ENCODE results near the gene GNAT3. TPM values are rescaled to one million over a fixed set of nuclear protein-coding genes. Genes with fewer than 3 reads are reported as not detected.

GNAT3 gene
- total RNA-seq, 1 donor from 2014 or later, result 0.70 TPM

DNA sequence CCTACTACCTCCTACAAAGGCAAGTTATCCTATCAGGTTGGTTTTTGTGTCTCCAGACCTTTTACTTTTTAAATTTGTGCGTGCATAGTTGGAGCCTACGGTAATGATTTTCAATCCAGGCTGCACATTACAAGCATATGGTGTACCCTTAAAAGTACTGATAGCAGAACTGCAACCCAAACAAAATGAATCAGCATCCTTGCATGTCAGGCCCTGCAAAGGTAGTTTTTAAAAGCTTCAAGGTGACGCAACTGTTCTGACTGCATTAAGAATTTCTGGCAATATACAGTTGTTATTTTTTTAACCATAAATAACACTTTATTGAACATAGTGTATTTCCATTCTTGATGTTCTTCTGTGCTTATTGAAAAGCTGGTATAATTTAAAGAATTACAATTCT lies 28.9 kb downstream of the GNAT3 start:
- TF ChIP-seq, protein P1, sequence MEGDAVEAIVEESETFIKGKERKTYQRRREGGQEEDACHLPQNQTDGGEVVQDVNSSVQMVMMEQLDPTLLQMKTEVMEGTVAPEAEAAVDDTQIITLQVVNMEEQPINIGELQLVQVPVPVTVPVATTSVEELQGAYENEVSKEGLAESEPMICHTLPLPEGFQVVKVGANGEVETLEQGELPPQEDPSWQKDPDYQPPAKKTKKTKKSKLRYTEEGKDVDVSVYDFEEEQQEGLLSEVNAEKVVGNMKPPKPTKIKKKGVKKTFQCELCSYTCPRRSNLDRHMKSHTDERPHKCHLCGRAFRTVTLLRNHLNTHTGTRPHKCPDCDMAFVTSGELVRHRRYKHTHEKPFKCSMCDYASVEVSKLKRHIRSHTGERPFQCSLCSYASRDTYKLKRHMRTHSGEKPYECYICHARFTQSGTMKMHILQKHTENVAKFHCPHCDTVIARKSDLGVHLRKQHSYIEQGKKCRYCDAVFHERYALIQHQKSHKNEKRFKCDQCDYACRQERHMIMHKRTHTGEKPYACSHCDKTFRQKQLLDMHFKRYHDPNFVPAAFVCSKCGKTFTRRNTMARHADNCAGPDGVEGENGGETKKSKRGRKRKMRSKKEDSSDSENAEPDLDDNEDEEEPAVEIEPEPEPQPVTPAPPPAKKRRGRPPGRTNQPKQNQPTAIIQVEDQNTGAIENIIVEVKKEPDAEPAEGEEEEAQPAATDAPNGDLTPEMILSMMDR (conservative IDR thresholded peaks at IDR 0.05), result no peak
- Mint-ChIP-seq H3K36me3 (no peaks in the 10 kb centered on the region), H3K9me3 (no peaks in the 10 kb centered on the region), H3K4me1 (ENCODE audit: unreplicated experiment) (peaks cover 5% of the 10 kb centered on the region), H3K4me3 (no peak overlapping the region), H3K27ac (no peak overlapping the region), H3K27me3 (no peaks in the 10 kb centered on the region)
- no peak for DNase-seq (ENCODE audit: extremely low spot score, unreplicated experiment)

GRCh38 chr7:80481196-80481884 lies 30.5 kb downstream of the GNAT3 start:
- H3K27ac Mint-ChIP-seq, result peak overlapping the region; percentile 84
- peak overlapping the region; percentile 77 for H3K4me3 Mint-ChIP-seq
- H3K36me3 Mint-ChIP-seq, result no peaks in the 10 kb centered on the region
- DNase-seq (ENCODE audit: extremely low spot score, unreplicated experiment), result no peak
- H3K27me3 Mint-ChIP-seq, result no peaks in the 10 kb centered on the region
- H3K4me1 Mint-ChIP-seq (ENCODE audit: unreplicated experiment), result peaks cover 5% of the 10 kb centered on the region
- H3K9me3 Mint-ChIP-seq, result no peaks in the 10 kb centered on the region
- TF ChIP-seq, protein P1 (conservative IDR thresholded peaks at IDR 0.05), result no peak

DNA sequence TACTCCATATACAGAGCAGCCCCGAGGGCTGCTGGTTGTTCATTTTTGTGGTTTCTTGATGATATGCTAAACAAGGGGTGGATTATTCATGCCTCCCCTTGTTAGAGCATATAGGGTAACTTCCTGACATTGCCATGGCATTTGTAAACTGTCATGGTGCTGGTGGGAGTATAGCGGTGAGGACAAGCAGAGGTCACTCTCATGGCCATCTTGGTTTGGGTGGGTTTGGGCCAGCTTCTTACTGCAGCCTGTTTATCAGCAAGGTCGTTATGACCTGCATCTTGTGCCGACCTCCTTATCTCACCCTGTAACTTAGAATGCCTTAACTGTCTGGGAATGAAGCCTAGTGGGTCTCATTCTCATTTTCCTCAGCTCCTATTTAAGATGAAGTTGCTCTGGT lies 31.3 kb downstream of the GNAT3 start:
- no peak for DNase-seq (ENCODE audit: extremely low spot score, unreplicated experiment)
- H3K4me3 Mint-ChIP-seq, result no peak overlapping the region
- TF ChIP-seq, protein P1 (conservative IDR thresholded peaks at IDR 0.05), result no peak
- H3K4me1 Mint-ChIP-seq (ENCODE audit: unreplicated experiment), result peaks cover 5% of the 10 kb centered on the region
- no peaks in the 10 kb centered on the region for H3K9me3 Mint-ChIP-seq
- H3K36me3 Mint-ChIP-seq, result no peaks in the 10 kb centered on the region
- H3K27ac Mint-ChIP-seq, result peak overlapping the region; percentile 84
- no peaks in the 10 kb centered on the region for H3K27me3 Mint-ChIP-seq

DNA sequence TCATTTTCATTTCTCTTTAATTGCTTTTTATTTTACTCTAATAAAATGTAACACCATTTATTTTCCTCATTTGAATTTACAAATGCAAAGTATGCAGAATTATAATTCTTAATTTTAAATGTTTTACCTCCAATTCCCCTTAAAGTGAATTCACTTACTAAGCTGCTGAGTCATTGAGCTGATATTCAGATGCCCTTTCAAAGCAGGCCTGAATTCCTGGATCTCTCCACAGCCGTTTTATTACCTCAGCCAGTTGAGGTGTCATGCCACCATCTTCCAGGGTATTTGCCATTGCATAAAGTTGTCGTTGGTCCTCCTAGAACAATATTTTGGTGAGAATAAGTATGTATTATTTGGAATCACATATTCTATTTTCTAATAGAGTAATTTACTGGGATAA lies 33.2 kb downstream of the GNAT3 start:
- TF ChIP-seq, protein P1 (conservative IDR thresholded peaks at IDR 0.05), result no peak
- H3K4me3 Mint-ChIP-seq, result no peak overlapping the region
- no peaks in the 10 kb centered on the region for H3K36me3 Mint-ChIP-seq
- no peaks in the 10 kb centered on the region for H3K27me3 Mint-ChIP-seq
- H3K27ac Mint-ChIP-seq, result no peak overlapping the region
- H3K4me1 Mint-ChIP-seq (ENCODE audit: unreplicated experiment), result peaks cover 5% of the 10 kb centered on the region
- no peak for DNase-seq (ENCODE audit: extremely low spot score, unreplicated experiment)
- H3K9me3 Mint-ChIP-seq, result no peaks in the 10 kb centered on the region

DNA sequence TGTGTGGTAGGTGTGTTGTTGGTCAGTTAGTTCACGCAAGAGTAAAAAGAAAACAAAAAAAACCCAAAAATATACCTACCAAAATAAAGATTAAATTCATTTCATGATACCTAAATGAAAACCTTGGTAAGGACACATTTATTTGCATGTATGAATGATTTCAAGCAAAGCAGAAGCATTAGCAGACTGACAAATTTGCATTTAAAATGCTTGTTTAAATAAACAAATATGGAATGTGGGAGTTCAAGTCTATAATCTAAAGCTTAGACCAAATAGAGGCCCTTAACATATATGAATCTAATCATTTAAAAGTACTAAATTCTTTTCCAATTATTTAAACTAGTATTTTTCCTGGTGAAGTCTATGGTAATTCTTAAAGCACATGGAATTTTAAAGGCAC lies 35.8 kb downstream of the GNAT3 start:
- TF ChIP-seq, protein P1 (conservative IDR thresholded peaks at IDR 0.05), result no peak
- DNase-seq (ENCODE audit: extremely low spot score, unreplicated experiment), result no peak
- H3K27ac Mint-ChIP-seq, result no peak overlapping the region
- H3K27me3 Mint-ChIP-seq, result no peaks in the 10 kb centered on the region
- no peaks in the 10 kb centered on the region for H3K36me3 Mint-ChIP-seq
- H3K4me1 Mint-ChIP-seq (ENCODE audit: unreplicated experiment), result peaks cover 2% of the 10 kb centered on the region
- no peaks in the 10 kb centered on the region for H3K9me3 Mint-ChIP-seq
- H3K4me3 Mint-ChIP-seq, result no peak overlapping the region
